H9 (cell line): ENCODE measurements around the gene PREP. TPM values are rescaled to one million over a fixed set of nuclear protein-coding genes. Genes with fewer than 3 reads are reported as not detected.

Experiments used
- DNase-seq: peaks from one replicate; pipeline ENCODE4 v3.0.0-alpha.2; 2017
- H2AFZ ChIP-seq: one replicate; pipeline ENCODE4 v1.6.1; 2013; ENCODE audit warnings: mild to moderate bottlenecking, low read length, control low read depth, moderate library complexity
- H2AK5ac ChIP-seq: 2 replicates; pipeline ENCODE4 v1.6.1; 2013; ENCODE audit warnings: low read length, control low read depth, mixed read lengths; ENCODE audit not compliant: insufficient read length
- H2BK120ac ChIP-seq: one replicate; pipeline ENCODE4 v1.6.1; 2013; ENCODE audit warnings: low read depth, mild to moderate bottlenecking, low read length, control low read depth, inconsistent platforms; ENCODE audit not compliant: poor library complexity, severe bottlenecking
- H2BK12ac ChIP-seq: 2 replicates; pipeline ENCODE4 v1.6.1; 2013; ENCODE audit warnings: low read length, control low read depth, mixed read lengths, low read depth; ENCODE audit not compliant: insufficient read length
- H2BK15ac ChIP-seq: 2 replicates; pipeline ENCODE4 v1.6.1; 2013; ENCODE audit warnings: low read depth, low read length, control low read depth
- H2BK20ac ChIP-seq: one replicate; pipeline ENCODE4 v1.6.1; 2013; ENCODE audit warnings: low read depth, mild to moderate bottlenecking, low read length, control low read depth, inconsistent platforms; ENCODE audit not compliant: poor library complexity, severe bottlenecking
- H2BK5ac ChIP-seq: 2 replicates; pipeline ENCODE4 v1.6.1; 2013; ENCODE audit warnings: low read length, control low read depth, mixed read lengths; ENCODE audit not compliant: insufficient read length
- H3K14ac ChIP-seq: 2 replicates; pipeline ENCODE4 v1.6.1; 2013; ENCODE audit warnings: low read length, control low read depth; ENCODE audit not compliant: insufficient read depth
- H3K18ac ChIP-seq: 2 replicates; pipeline ENCODE4 v1.6.1; 2013; ENCODE audit warnings: low read depth, mild to moderate bottlenecking, mixed read lengths, low read length, control low read depth; ENCODE audit not compliant: insufficient read length
- H3K23ac ChIP-seq: 2 replicates; pipeline ENCODE4 v1.6.1; 2013; ENCODE audit warnings: low read length, control low read depth, mixed read lengths, low read depth; ENCODE audit not compliant: insufficient read length
- H3K23me2 ChIP-seq: 2 replicates; pipeline ENCODE4 v1.6.1; 2013; ENCODE audit warnings: low read depth, mild to moderate bottlenecking, mixed read lengths, low read length, control low read depth; ENCODE audit not compliant: insufficient read length, poor library complexity, severe bottlenecking
- H3K27ac ChIP-seq: 2 replicates; pipeline ENCODE4 v1.5.1; 2013; ENCODE audit warnings: low read length, control low read depth, mixed read lengths, low read depth; ENCODE audit not compliant: insufficient read length
- H3K27me3 ChIP-seq: 2 replicates; pipeline ENCODE4 v1.6.1; 2013; ENCODE audit warnings: low read length, control low read depth, inconsistent platforms; ENCODE audit not compliant: insufficient read depth
- H3K4ac ChIP-seq: 2 replicates; pipeline ENCODE4 v1.6.1; 2013; ENCODE audit warnings: low read depth, mild to moderate bottlenecking, control low read depth, inconsistent platforms, low read length, moderate library complexity
- H3K4me1 ChIP-seq: 2 replicates; pipeline ENCODE4 v1.6.1; 2013; ENCODE audit warnings: low read length, control low read depth, inconsistent platforms; ENCODE audit not compliant: insufficient read depth
- H3K4me2 ChIP-seq: 2 replicates; pipeline ENCODE4 v1.6.1; 2013; ENCODE audit warnings: low read length, control low read depth, mixed read lengths; ENCODE audit not compliant: insufficient read length, insufficient read depth
- H3K56ac ChIP-seq: 2 replicates; pipeline ENCODE4 v1.6.1; 2013; ENCODE audit warnings: low read depth, mild to moderate bottlenecking, mixed read lengths, low read length, control low read depth; ENCODE audit not compliant: insufficient read length
- H3K79me1 ChIP-seq: 2 replicates; pipeline ENCODE4 v1.6.1; 2013; ENCODE audit warnings: low read depth, mild to moderate bottlenecking, moderate library complexity, low read length, control low read depth, inconsistent platforms; ENCODE audit not compliant: insufficient read depth, poor library complexity, severe bottlenecking
- H3K79me2 ChIP-seq: 2 replicates; pipeline ENCODE4 v1.6.1; 2013; ENCODE audit warnings: low read length, control low read depth, inconsistent platforms; ENCODE audit not compliant: insufficient read depth
- H3K9ac ChIP-seq: 2 replicates; pipeline ENCODE4 v1.6.1; 2013; ENCODE audit warnings: low read length, control low read depth, mixed read lengths; ENCODE audit not compliant: insufficient read length; ENCODE audit errors: extremely low read depth
- H3K9me3 ChIP-seq: one replicate; pipeline ENCODE4 v1.6.1; 2013; ENCODE audit warnings: low read depth, low read length, inconsistent platforms; ENCODE audit not compliant: control insufficient read depth
- H3T11ph ChIP-seq: one replicate; pipeline ENCODE4 v1.6.1; 2013; ENCODE audit warnings: mild to moderate bottlenecking, low read length, control low read depth, inconsistent platforms
- H4K20me1 ChIP-seq: one replicate; pipeline ENCODE4 v1.6.1; 2013; ENCODE audit not compliant: control insufficient read depth, insufficient read length, insufficient read depth
- H4K5ac ChIP-seq: 2 replicates; pipeline ENCODE4 v1.6.1; 2013; ENCODE audit warnings: low read depth, mild to moderate bottlenecking, mixed read lengths, low read length, control low read depth; ENCODE audit not compliant: insufficient read length
- H4K8ac ChIP-seq: replicated peaks from 2 replicates; pipeline ENCODE4 v1.6.1; 2013; ENCODE audit warnings: low read length, control low read depth, mixed read lengths, low read depth; ENCODE audit not compliant: insufficient read length
- H4K91ac ChIP-seq: 2 replicates; pipeline ENCODE4 v1.6.1; 2013; ENCODE audit warnings: low read depth, mild to moderate bottlenecking, moderate library complexity, mixed read lengths, low read length, control low read depth; ENCODE audit not compliant: insufficient read length
- H3K27ac Mint-ChIP-seq, 3 experiments: 2 replicates in 2 of 3; 3 replicates in 1 of 3; pipeline ENCODE4 v1.8.0; 2020 to 2021; ENCODE audit warnings: mixed read lengths in 3 of 3, mild to moderate bottlenecking in 1 of 3, moderate library complexity in 1 of 3
- H3K27me3 Mint-ChIP-seq: 2 replicates; pipeline ENCODE4 v1.8.0; 2021; ENCODE audit warnings: low read depth, mild to moderate bottlenecking, moderate library complexity, mixed read lengths
- H3K36me3 Mint-ChIP-seq, 3 experiments: 2 replicates in 2 of 3; 3 replicates in 1 of 3; pipeline ENCODE4 v1.8.0; 2020 to 2021; ENCODE audit warnings: low read depth in 3 of 3, mixed read lengths in 3 of 3; ENCODE audit not compliant: insufficient read depth in 1 of 3
- H3K4me1 Mint-ChIP-seq, 2 experiments: 2 replicates each; pipeline ENCODE4 v1.8.0; 2020; ENCODE audit warnings: mixed read lengths in 2 of 2
- H3K4me3 Mint-ChIP-seq, 2 experiments: 2 replicates in 1 of 2; 3 replicates in 1 of 2; pipeline ENCODE4 v1.8.0; 2020 to 2021; ENCODE audit warnings: mild to moderate bottlenecking in 2 of 2, mixed read lengths in 2 of 2, moderate library complexity in 1 of 2
- H3K9me3 Mint-ChIP-seq, 2 experiments: 2 replicates in 1 of 2; 3 replicates in 1 of 2; pipeline ENCODE4 v1.8.0; 2020; ENCODE audit warnings: mild to moderate bottlenecking in 2 of 2, mixed read lengths in 2 of 2, moderate library complexity in 1 of 2
- WGBS: extraction: QIAGEN DNeasy Blood & Tissue Kit; methylation state at CpG from one replicate; pipeline ENCODE4 v1.1.7; 2013; ENCODE audit warnings: missing lambda C conversion rate, low lambda C conversion rate, mixed read lengths; ENCODE audit not compliant: insufficient read length; ENCODE audit errors: extremely low coverage; 5-methylcytosine and 5-hydroxymethylcytosine counted together
- total RNA-seq: library from RNA; stranded (reverse); gene quantifications from 2 replicates; pipeline ENCODE4 v1.2.1, GENCODE V29; 2021
- TF ChIP-seq, protein P1 (sequence below): fragments of 200-600 bp; sonication (generic); conservative IDR thresholded peaks from 3 replicates; pipeline ENCODE4 v1.8.0; 2021; ENCODE audit warnings: antibody characterized with exemption, mild to moderate bottlenecking

PREP gene
- total RNA-seq, 1 experiment from 2014 or later, result 54.0 TPM

- peaks cover 12 to 14% of the 10 kb centered on the region in 2 experiments; a peak in 3 of 4 replicates for H3K4me1 Mint-ChIP-seq
- H3K9me3 ChIP-seq, result no peaks in the 10 kb centered on the region
- H3K79me2 ChIP-seq, result no peaks in the 10 kb centered on the region
These were observed 22.2 kb downstream of the PREP start for GRCh38 chr6:105380634-105381033.

More at GRCh38 chr6:105380634-105381033, 22.2 kb downstream of the PREP start:
- H3K14ac ChIP-seq, result no peak overlapping the region
- no peak overlapping the region for H3T11ph ChIP-seq
- H3K27me3 ChIP-seq, result no peaks in the 10 kb centered on the region
- no peaks in the 10 kb centered on the region for H4K20me1 ChIP-seq
- no peak overlapping the region for H2BK5ac ChIP-seq
- H3K9me3 Mint-ChIP-seq, result no peaks in the 10 kb centered on the region
- H3K23ac ChIP-seq, result no peak overlapping the region
- H2BK120ac ChIP-seq, result no peak overlapping the region
- H3K79me1 ChIP-seq, result no peaks in the 10 kb centered on the region
- WGBS, result no CpG with 5 or more reads among the region's 2 CpGs
- 0 out of 2 replicates have a peak, but pooled peaks cover 3% of the 10 kb centered on the region for H3K4me1 ChIP-seq
- H4K8ac ChIP-seq, result no peak overlapping the region
- H3K36me3 Mint-ChIP-seq, result peaks cover 0 to 9% (median 0%) of the 10 kb centered on the region in 3 experiments; a peak in 4 of 7 replicates
- H2AK5ac ChIP-seq, result no peak overlapping the region
- no peak overlapping the region for H2AFZ ChIP-seq
- H3K27me3 Mint-ChIP-seq, result no peaks in the 10 kb centered on the region
- H3K23me2 ChIP-seq, result no peaks in the 10 kb centered on the region
- no peak overlapping the region for H3K4ac ChIP-seq
- no peak overlapping the region for H2BK12ac ChIP-seq
- no peak overlapping the region for H2BK20ac ChIP-seq
- H3K27ac Mint-ChIP-seq, result no peak overlapping the region; a peak in 1 of 7 replicates
- no peak overlapping the region for H3K27ac ChIP-seq
- H3K4me2 ChIP-seq, result no peak overlapping the region
- no peak overlapping the region for H4K5ac ChIP-seq
- TF ChIP-seq, protein P1, sequence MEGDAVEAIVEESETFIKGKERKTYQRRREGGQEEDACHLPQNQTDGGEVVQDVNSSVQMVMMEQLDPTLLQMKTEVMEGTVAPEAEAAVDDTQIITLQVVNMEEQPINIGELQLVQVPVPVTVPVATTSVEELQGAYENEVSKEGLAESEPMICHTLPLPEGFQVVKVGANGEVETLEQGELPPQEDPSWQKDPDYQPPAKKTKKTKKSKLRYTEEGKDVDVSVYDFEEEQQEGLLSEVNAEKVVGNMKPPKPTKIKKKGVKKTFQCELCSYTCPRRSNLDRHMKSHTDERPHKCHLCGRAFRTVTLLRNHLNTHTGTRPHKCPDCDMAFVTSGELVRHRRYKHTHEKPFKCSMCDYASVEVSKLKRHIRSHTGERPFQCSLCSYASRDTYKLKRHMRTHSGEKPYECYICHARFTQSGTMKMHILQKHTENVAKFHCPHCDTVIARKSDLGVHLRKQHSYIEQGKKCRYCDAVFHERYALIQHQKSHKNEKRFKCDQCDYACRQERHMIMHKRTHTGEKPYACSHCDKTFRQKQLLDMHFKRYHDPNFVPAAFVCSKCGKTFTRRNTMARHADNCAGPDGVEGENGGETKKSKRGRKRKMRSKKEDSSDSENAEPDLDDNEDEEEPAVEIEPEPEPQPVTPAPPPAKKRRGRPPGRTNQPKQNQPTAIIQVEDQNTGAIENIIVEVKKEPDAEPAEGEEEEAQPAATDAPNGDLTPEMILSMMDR, result no peak
- no peak overlapping the region for H3K18ac ChIP-seq
- no peak overlapping the region for H3K56ac ChIP-seq
- H3K9ac ChIP-seq, result no peak overlapping the region
- no peak overlapping the region for H2BK15ac ChIP-seq
- DNase-seq, result no peak
- no peak overlapping the region for H3K4me3 Mint-ChIP-seq
- H4K91ac ChIP-seq, result no peak overlapping the region
